H1 (cell line): ENCODE results near the gene AK2. TPM values are rescaled to one million over a fixed set of nuclear protein-coding genes. Genes with fewer than 3 reads are reported as not detected.

Source experiments
- CTCF ChIA-PET: fragments of 300-600 bp; sonication (Branson Sonifier 250); formaldehyde crosslinking; loops from one replicate; lab custom pipeline; 2021; ENCODE audit not compliant: partially characterized antibody; lab: Charles Lee
- POLR2A ChIA-PET: fragments of 300-600 bp; sonication (Branson Sonifier 250); formaldehyde crosslinking; loops from one replicate; lab custom pipeline; 2021; ENCODE audit warnings: inconsistent platforms; ENCODE audit not compliant: partially characterized antibody; lab: Charles Lee
- DNase-seq, 2 experiments: peaks; one replicate each; pipeline versions ENCODE4 v3.0.0 to v3.0.0-alpha.2; 2010 to 2022; ENCODE audit warnings: low spot score in 2 of 2, low read depth in 1 of 2, mixed read lengths in 1 of 2
- FAIRE-seq: peaks from 2 replicates; lab custom pipeline; 2011; peaks lifted over from hg19 to GRCh38; lab: Jason Lieb, UNC
- H2AFZ ChIP-seq: 2 replicates; pipeline ENCODE4 v1.8.1; 2012; ENCODE audit warnings: low read length, inconsistent platforms
- H2AK5ac ChIP-seq: 2 replicates; pipeline ENCODE4 v1.6.1; 2013; ENCODE audit warnings: low read depth, low read length
- H2BK120ac ChIP-seq: replicated peaks from 2 replicates; pipeline ENCODE3; 2013; ENCODE audit warnings: low read depth, low read length, inconsistent platforms
- H2BK12ac ChIP-seq: 2 replicates; pipeline ENCODE4 v1.6.1; 2013; ENCODE audit warnings: low read depth, low read length
- H2BK15ac ChIP-seq: 2 replicates; pipeline ENCODE4 v1.6.1; 2013; ENCODE audit warnings: low read length
- H2BK20ac ChIP-seq: 2 replicates; pipeline ENCODE4 v1.6.1; 2013; ENCODE audit warnings: low read length
- H2BK5ac ChIP-seq: 2 replicates; pipeline ENCODE4 v1.6.1; 2013; ENCODE audit warnings: low read depth, low read length
- H3K14ac ChIP-seq: 2 replicates; pipeline ENCODE4 v1.6.1; 2013; ENCODE audit warnings: inconsistent platforms; ENCODE audit not compliant: insufficient read length
- H3K18ac ChIP-seq: 2 replicates; pipeline ENCODE4 v1.6.1; 2013; ENCODE audit warnings: low read length; ENCODE audit errors: extremely low read depth
- H3K23ac ChIP-seq: 2 replicates; pipeline ENCODE4 v1.6.1; 2013; ENCODE audit warnings: inconsistent platforms; ENCODE audit not compliant: insufficient read length
- H3K23me2 ChIP-seq: 2 replicates; pipeline ENCODE4 v1.6.1; 2013; ENCODE audit warnings: low read depth, low read length
- H3K27ac ChIP-seq: 2 replicates; pipeline ENCODE4 v1.6.1; 2011; ENCODE audit warnings: low read depth, low read length, inconsistent platforms
- H3K27me3 ChIP-seq, 4 experiments: replicated peaks in 1 of 4; 1 replicate in 1 of 4; 2 replicates in 3 of 4; pipeline versions ENCODE4 v1.6.1 to v1.8.1; 2011 to 2013; ENCODE audit warnings: low read length in 3 of 4, mild to moderate bottlenecking in 3 of 4, inconsistent platforms in 2 of 4, mixed read lengths in 2 of 4, moderate library complexity in 1 of 4; ENCODE audit not compliant: control insufficient read depth in 3 of 4, insufficient read depth in 3 of 4; ENCODE audit errors: extremely low read depth in 1 of 4
- H3K36me3 ChIP-seq, 4 experiments: 2 replicates each; pipeline versions ENCODE4 v1.6.1 to v1.8.1; 2011 to 2013; ENCODE audit warnings: mild to moderate bottlenecking in 4 of 4, low read length in 3 of 4, moderate library complexity in 2 of 4, control low read depth in 1 of 4, inconsistent platforms in 1 of 4; ENCODE audit not compliant: insufficient read depth in 4 of 4, control insufficient read depth in 2 of 4
- H3K4ac ChIP-seq: replicated peaks from 2 replicates; pipeline ENCODE3; 2013; ENCODE audit warnings: low read length, low read depth, mixed read lengths, inconsistent platforms; ENCODE audit not compliant: insufficient read length
- H3K4me1 ChIP-seq, 4 experiments: replicated peaks in 1 of 4; 1 replicate in 1 of 4; 2 replicates in 3 of 4; pipeline versions ENCODE4 v1.6.1 to v1.8.1; 2011 to 2013; ENCODE audit warnings: low read length in 3 of 4, inconsistent platforms in 2 of 4, mixed read lengths in 1 of 4; ENCODE audit not compliant: insufficient read depth in 4 of 4, control insufficient read depth in 3 of 4
- H3K4me2 ChIP-seq, 2 experiments: 2 replicates each; pipeline versions ENCODE4 v1.6.1 to v1.8.1; 2011 to 2013; ENCODE audit warnings: low read depth in 2 of 2, low read length in 2 of 2, control low read depth in 1 of 2, inconsistent platforms in 1 of 2, mild to moderate bottlenecking in 1 of 2; ENCODE audit not compliant: insufficient read depth in 1 of 2
- H3K4me3 ChIP-seq, 4 experiments: fragments of 200-600, 300-600 bp in 1 of 4; sonication (generic), shearing (Covaris generic), sonication (Bioruptor Twin) in 1 of 4; 2 replicates each; pipeline versions ENCODE4 v1.5.1 to v1.8.1; 2011 to 2016; ENCODE audit warnings: low read length in 4 of 4, low read depth in 3 of 4, control low read depth in 2 of 4, inconsistent platforms in 2 of 4, mild to moderate bottlenecking in 2 of 4, mixed read lengths in 1 of 4, moderate library complexity in 1 of 4; ENCODE audit not compliant: insufficient read depth in 2 of 4; ENCODE audit errors: extremely low read depth in 1 of 4
- H3K56ac ChIP-seq: replicated peaks from 2 replicates; pipeline ENCODE3; 2013; ENCODE audit warnings: low read depth, mild to moderate bottlenecking, mixed read lengths, low read length, inconsistent platforms; ENCODE audit not compliant: insufficient read length
- H3K79me1 ChIP-seq: 2 replicates; pipeline ENCODE4 v1.6.1; 2013; ENCODE audit warnings: low read depth, low read length, control low read depth
- H3K79me2 ChIP-seq, 2 experiments: 2 replicates each; pipeline versions ENCODE4 v1.6.1 to v1.8.1; 2012 to 2013; ENCODE audit warnings: low read length in 2 of 2, mild to moderate bottlenecking in 2 of 2, inconsistent platforms in 1 of 2; ENCODE audit not compliant: insufficient read depth in 2 of 2, control insufficient read depth in 1 of 2
- H3K9ac ChIP-seq, 4 experiments: replicated peaks in 1 of 4; 1 replicate in 1 of 4; 2 replicates in 3 of 4; pipeline versions ENCODE4 v1.6.1 to v1.8.1; 2011 to 2013; ENCODE audit warnings: low read depth in 3 of 4, low read length in 3 of 4, control low read depth in 2 of 4, mild to moderate bottlenecking in 2 of 4, moderate library complexity in 2 of 4, inconsistent platforms in 1 of 4; ENCODE audit errors: extremely low read depth in 1 of 4
- H3K9me3 ChIP-seq, 2 experiments: 2 replicates each; pipeline versions ENCODE4 v1.6.1 to v1.8.1; 2012 to 2013; ENCODE audit warnings: mild to moderate bottlenecking in 2 of 2, moderate library complexity in 2 of 2, control low read depth in 1 of 2, inconsistent platforms in 1 of 2, low read depth in 1 of 2, low read length in 1 of 2, mixed read lengths in 1 of 2; ENCODE audit not compliant: insufficient read depth in 2 of 2
- H4K20me1 ChIP-seq, 2 experiments: replicated peaks in 1 of 2; 2 replicates each; pipeline versions ENCODE3 to v1.8.1; 2011 to 2013; ENCODE audit warnings: inconsistent platforms in 2 of 2, low read length in 2 of 2, mild to moderate bottlenecking in 1 of 2; ENCODE audit not compliant: insufficient read depth in 2 of 2, control insufficient read depth in 1 of 2
- H4K5ac ChIP-seq: 2 replicates; pipeline ENCODE4 v1.6.1; 2013; ENCODE audit warnings: low read length, low read depth, mixed read lengths, inconsistent platforms; ENCODE audit not compliant: insufficient read length
- H4K8ac ChIP-seq: 2 replicates; pipeline ENCODE4 v1.8.0; 2013; ENCODE audit warnings: mild to moderate bottlenecking, moderate library complexity, low read length, inconsistent platforms; ENCODE audit not compliant: insufficient read depth; ENCODE audit errors: extremely low read depth
- H4K91ac ChIP-seq: replicated peaks from 2 replicates; pipeline ENCODE3; 2013; ENCODE audit warnings: low read length, mixed read lengths, inconsistent platforms; ENCODE audit not compliant: insufficient read length
- MAFK ChIP-seq: IDR thresholded peaks from 2 replicates; pipeline ENCODE4 v1.6.1; 2012; ENCODE audit warnings: low read depth, mild to moderate bottlenecking, improper control_type of control experiment, low read length
- NRF1 ChIP-seq: IDR thresholded peaks from 2 replicates; pipeline ENCODE4 v1.6.1; 2011; ENCODE audit warnings: mild to moderate bottlenecking, low read depth, low read length, improper control_type of control experiment
- PHF8 ChIP-seq: fragments of 200-600 bp; sonication (generic); conservative IDR thresholded peaks from 2 replicates; pipeline ENCODE4 v1.7.1; 2012; ENCODE audit warnings: low read depth, mild to moderate bottlenecking, inconsistent platforms, low read length, moderate library complexity
- SIX5 ChIP-seq: IDR thresholded peaks from 2 replicates; pipeline ENCODE4 v1.6.1; 2011; ENCODE audit warnings: mild to moderate bottlenecking, low read depth, low read length
- WGBS, 2 experiments: shearing (Covaris generic) in 1 of 2; methylation state at CpG; one replicate each; pipeline versions ENCODE4 v1.1.6 to v1.1.7; 2013 to 2015; ENCODE audit warnings: low lambda C conversion rate in 2 of 2, mixed read lengths in 2 of 2, inconsistent platforms in 1 of 2, low coverage in 1 of 2, missing lambda C conversion rate in 1 of 2; ENCODE audit not compliant: insufficient replicate concordance in 2 of 2, insufficient coverage in 1 of 2, insufficient read length in 1 of 2; ENCODE audit errors: extremely low coverage in 1 of 2, missing lambda C conversion rate in 1 of 2; 5-methylcytosine and 5-hydroxymethylcytosine counted together
- polyA plus RNA-seq, 7 experiments: library from polyadenylated mRNA; depleted of rRNA in 3 of 7; stranded (reverse) in 5 of 7; unstranded in 2 of 7; fragments of >200 nt in 5 of 7; fragments of 200-250 nt in 2 of 7; gene quantifications; 1 replicate in 5 of 7; 2 replicates in 1 of 7; 4 replicates in 1 of 7; pipeline versions ENCODE4 v1.2.1 to v1.2.3, GENCODE V29; 2011 to 2013; ENCODE audit warnings: missing spikeins in 2 of 7, mixed read lengths in 2 of 7
- total RNA-seq: library from RNA; stranded (reverse); fragmentation: NEBNext Ultra II Directional; extraction: Animal tissue kit (Norgen Biotek cat#: 25700); gene quantifications from 2 replicates; pipeline ENCODE4 v1.2.1, GENCODE V29; 2021

AK2 gene
- total and polyA plus RNA-seq, 2 of the 8 experiments (the other 6 are each of a cell fraction or from before 2014, with no cell fraction given), result 92.3 to 137 TPM

- no peak overlapping the region for H3K23ac ChIP-seq
- CTCF ChIA-PET, result interaction anchor here (0.7 to 1.5 kb wide), 5 partner anchors 13 to 69 kb away, joined by 3 to 5 read pairs (median 4); no protein-coding TSS in a partner anchor
- no peak overlapping the region for H3K14ac ChIP-seq
- no peak overlapping the region for H3K18ac ChIP-seq
- no peak overlapping the region for H4K91ac ChIP-seq
- no peak overlapping the region for H2AFZ ChIP-seq
- no peak overlapping the region for H2BK12ac ChIP-seq
- H3K27ac ChIP-seq, result no peak overlapping the region
- DNase-seq, result no peak
- H3K9ac ChIP-seq, result no peak overlapping the region
- no peak overlapping the region for H2BK15ac ChIP-seq
- TF ChIP-seq PHF8 (no peak), NRF1 (no peak), SIX5 (no peak), MAFK (no peak)
- H4K5ac ChIP-seq, result no peak overlapping the region
- FAIRE-seq, result no peak
- no peak overlapping the region for H2AK5ac ChIP-seq
- H3K9me3 ChIP-seq, result peaks cover 32 to 38% of the 10 kb centered on the region in 2 experiments
- no peak overlapping the region for H2BK120ac ChIP-seq
- H3K79me1 ChIP-seq, result no peaks in the 10 kb centered on the region
- H3K4me2 ChIP-seq, result no peak overlapping the region
- no peaks in the 10 kb centered on the region; a peak in 1 of 7 replicates for H3K27me3 ChIP-seq
- H3K23me2 ChIP-seq, result no peaks in the 10 kb centered on the region
- H3K4me3 ChIP-seq, result no peak overlapping the region
- no peaks in the 10 kb centered on the region for H3K79me2 ChIP-seq
- no peak overlapping the region for H3K56ac ChIP-seq
- H3K4me1 ChIP-seq, result no peaks in the 10 kb centered on the region
- H2BK5ac ChIP-seq, result no peak overlapping the region
- no peaks in the 10 kb centered on the region; a peak in 1 of 8 replicates for H3K36me3 ChIP-seq
- no peak overlapping the region for H2BK20ac ChIP-seq
- no peaks in the 10 kb centered on the region for H4K20me1 ChIP-seq
- POLR2A ChIA-PET, result no interaction called here
- no peak overlapping the region for H3K4ac ChIP-seq
- WGBS, 2 experiments, result 84% methylated on average over 2 of the region's 2 CpGs; no CpG with 5 or more reads in 1 of the 2 experiments
- H4K8ac ChIP-seq, result no peak overlapping the region
Measured at GRCh38 chr1:33060579-33061083, 23.9 kb upstream of the AK2 start.
